DMS79 treated with DMSO at 0.1 percent for 48 hours (cell line): Measurements from ENCODE around the gene ZBTB7B.

Source experiments
- DNase-seq: peaks from one replicate; lab custom pipeline; 2025; lab: John Stamatoyannopoulos, UW

ZBTB7B gene

DNA sequence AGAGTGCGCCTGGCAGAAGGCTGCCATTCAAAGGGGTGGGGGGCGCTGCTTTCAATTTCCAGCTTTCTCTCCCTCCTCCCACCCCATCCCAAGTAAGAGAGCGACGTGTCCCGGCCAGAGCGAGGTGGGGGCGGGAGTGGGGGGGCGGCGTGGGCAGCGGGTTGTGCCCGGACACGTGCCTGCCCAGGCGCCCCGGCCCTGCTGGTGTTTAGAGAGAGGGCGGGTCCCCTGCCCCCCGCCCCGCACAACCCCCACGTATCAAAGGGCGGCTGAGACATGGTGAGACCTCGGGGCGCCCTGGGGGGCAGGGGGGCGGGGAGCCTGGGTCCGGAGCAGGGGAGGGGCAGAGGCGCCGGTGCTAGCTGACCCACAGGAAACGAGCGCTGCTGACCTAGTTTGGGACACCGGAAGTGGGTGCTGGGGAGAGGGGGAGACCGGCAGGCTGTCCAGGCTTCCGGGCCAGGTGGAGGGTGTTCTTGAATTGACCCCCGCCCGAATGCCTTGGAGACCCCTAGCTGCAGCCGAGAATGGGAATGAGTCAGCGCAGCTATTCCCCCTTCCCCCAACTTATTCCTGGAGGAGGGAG lies 1.3 kb downstream of the ZBTB7B start:
- DNase-seq, result peak; percentile 17

DNA sequence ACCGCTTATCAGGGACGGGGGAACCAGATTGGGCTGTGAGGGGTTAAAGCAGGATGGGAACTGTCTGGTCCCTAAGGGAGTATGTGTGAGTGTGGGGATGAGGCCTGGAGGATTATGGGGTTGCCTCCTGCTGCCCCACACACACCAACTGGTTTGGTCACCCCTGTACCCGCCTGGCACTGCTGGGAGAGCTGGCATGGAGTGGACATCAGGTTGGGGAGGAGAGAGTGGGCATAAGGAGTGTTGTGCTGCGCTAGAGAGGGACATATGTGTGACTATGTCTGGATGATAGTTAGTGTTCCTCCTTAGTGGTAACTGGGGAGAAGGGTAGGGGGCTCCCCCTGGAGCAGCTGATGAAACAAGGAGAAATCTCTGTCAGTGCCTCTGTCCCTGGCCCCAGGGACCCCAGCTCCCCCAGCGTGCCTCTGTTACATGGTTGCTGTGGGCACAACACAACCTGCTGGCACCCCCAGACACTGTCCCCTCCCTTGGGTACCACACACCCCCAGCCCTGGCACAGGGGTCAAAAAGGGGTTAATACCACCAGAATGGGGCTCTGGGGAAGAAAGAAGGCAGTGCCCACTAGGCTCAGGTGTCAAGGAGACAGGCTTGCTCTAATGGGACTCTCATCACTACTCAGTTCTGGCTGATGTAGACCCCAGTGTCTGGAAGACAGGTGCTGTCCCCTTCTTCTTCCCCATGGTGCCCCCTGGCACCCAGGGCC lies 1.9 kb downstream of the ZBTB7B start:
- DNase-seq, result no peak

DNA sequence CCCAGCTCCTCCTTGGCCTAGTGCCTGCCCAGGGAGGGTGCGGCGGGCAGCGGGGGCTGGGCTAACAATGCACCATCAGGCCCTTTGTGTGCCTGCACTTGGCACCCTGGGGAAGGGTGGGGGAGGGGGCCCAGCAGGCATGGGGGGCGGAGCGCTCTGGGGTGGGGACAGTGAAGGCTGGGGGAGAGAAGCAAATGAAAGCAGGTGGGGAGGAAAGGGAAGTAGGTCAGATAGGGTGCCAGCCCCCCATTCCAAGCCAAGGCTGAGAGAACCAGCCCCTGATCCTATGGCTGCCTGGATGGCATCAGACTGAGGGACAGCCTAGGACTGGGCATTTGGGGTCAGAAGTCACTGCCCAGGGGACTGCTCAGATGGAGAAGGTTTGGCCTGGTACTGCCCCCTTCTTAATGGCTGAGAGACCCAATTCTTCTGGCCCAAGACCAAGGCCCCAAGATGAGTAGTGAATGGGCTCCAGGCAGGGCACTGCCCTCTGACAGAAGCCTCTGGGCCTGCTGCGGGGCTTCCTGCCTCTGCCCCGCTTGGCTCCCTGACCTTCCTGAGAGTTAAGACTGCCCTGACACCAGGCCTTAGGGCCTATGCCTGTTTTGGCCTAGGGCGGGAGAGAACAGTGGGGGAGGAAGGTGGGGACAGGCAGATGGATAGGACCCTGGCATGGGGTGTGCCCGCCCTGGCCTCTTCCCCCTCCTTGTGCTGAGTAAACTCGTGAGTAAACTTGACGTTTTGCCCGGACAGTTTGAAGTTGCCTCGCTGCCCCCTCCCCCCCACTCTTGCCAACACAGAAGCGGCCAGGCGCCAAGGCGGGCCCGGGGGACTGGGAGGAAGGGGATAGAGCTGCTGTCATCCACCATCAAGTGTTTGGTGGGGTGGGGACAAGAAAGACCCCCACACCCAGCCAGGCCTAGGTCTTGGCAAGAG lies 2.7 kb downstream of the ZBTB7B start:
- DNase-seq, result no peak

DNA sequence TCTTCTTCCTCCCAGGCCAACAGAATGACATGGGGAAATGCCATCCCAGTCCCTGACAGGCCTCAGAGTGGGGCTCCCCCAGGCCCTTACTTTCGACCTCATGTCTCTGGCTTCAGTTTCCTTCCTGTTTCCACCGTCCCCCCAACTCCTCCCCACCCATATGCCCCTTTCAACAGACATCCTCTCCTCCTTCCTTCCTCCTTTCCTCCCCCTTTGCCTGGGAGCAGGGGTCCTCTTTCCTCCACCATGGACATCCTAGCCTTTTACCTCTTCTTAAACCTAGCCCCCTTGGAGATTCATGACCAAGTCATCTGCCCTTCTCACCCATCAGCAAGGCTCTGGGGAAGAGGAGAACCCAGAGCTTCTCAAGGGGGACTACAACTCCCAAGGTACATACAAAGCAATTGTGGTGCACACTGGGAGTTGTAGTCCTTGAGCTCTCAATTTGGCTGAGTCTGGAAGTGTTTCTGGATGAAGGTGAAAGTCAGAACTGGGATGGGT lies 4.0 kb downstream of the ZBTB7B start:
- DNase-seq, result no peak

DNA sequence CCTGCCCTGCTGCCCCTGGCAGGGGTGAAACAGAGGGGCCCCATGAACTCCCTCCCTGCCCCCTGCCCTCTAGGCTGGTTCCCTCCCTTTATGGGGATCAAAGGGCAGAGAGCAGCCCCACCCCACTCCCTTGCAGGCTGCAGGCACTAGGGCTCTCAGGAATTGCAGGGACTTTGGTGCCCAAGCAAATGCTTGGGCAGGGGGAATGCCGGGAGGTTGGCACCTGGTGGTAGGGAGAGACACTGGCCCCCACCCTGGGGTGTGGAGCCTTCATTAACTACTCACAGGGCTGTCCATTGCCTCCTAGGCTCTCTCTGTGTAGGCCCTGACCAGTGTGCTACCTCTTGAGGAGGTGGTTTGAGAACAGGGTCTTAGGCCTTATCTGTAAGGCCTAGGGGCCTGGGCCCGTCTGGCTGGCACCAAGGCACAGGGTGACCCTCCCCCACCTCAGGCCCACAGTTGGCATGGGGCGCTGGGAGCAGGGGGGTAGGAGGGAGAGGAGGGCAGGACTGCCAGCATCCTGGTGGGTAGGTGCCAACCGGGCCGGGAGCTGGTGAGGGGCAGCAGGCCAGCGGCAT lies 4.7 kb downstream of the ZBTB7B start:
- no peak for DNase-seq

DNA sequence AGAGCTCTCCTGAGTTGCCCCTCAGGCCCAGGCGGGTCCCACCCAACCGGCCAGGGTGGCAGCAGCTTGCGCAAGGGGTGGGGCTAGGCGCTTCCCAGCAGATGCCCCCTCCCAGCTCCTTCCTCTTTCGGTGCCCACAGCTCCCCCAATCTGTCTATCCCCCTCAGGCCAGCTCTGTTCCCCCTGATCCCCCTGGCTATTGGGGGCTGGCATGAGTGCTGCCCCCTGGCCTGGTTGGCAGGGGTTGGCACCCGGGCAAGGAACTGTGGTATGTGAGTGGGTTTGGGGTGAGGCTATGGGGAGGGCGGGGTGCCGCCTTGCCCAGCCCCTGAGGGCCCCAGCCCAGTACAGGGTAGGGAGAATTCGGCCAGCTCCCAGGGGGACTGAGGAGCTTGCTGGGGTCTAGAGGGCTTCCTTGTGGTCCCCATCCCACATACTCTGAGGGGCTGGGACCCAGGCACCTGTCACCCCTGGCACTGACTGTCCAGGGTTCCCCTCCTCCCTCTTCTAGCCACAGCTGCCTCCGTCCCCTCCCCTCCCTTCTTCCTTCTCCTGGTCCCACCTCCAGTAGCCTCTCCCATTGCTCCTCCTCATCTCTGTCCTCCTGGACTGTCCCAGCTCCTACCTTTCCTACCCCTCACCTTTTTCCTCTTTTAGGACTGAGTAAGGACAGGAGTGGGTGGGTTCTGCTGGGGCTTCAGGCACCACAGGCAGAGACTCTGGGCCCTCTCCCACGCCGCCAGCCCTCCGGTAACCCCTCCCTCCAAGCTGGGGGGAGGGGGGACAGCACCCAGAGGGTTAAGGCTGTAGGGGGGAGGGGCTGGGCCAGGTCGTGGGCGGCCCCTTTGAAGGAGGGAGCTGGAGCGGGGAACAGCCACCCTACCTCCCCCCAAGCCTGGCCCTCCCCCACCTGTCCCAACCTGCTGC lies 5.7 kb downstream of the ZBTB7B start:
- no peak for DNase-seq

DNA sequence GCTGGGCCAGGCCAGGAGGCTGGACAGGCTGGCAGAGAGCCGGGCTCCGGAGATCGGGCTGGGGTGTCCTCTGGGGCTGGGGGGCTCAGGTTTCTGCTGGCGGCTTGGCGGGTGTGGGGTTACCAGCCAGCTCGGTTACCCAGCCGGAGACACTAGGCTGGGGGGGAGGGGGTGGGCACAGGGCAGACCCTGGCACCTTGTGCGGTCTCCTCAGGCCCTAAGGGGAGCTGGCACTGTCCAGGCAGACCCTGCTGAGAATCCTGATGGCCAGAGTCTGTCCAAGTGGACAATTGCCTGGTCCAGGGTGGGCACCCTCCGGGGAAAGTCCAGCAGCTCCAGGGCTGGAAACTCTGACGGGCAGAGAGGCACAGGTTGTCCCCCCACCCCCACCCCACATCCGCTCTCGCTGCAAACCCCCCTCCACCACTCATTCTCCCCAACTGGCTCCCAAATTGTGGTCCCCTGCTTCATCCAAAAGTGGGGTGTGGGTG lies 6.7 kb downstream of the ZBTB7B start:
- DNase-seq, result no peak

DNA sequence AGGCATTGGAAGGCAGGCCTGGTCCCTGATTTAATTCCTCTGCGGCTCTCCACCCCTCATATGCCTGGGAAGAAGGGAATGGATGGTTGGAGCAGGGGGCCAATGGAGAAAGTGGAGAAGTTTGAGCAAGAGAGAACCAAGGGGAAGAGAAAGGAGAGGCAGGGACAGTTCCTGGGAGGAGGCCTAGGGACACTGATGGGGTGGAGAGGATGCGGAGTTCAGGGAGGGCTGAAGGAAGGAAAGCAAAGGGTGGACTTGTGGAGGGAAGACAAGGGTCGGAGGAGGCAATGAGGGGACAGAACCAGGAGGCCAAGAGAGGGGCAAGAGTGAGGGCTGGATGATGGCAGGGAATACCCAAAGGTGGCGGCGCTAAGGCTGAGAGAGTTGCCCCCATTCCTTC lies 7.1 kb downstream of the ZBTB7B start:
- no peak for DNase-seq

DNA sequence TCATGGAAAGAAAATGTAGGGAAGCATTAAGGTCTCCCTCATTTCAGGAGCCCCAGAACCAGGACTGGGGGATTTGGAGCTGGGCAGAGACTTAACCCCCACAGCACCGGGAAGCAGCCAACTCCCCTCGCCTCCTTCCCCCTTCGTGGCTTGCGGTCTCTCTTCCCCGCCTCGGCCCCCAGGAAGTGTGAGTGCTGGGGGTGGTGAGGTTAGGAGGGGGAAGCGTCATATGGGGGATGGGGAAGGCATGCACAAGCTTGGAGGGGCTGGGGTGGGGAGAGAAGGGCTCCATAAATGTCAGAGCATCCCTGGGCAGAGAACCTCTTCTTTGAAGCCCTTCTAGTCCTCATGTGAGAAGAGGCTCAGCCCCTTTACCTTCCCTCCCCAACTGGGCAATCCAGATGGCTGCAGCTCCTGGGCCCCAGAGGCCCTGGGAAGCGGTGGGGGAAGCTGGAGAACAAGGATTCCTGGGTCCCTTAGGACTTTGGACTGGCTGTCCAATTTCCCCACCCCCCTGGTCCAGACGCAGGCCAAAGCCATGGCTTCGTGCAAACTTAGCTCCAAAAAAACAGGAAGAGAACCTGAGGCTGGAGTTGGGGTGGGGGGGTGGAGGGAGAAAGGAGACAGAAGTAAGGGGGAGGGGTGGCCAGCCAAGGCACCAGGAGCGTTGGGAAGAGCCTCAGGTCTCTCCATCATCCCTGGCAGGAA lies 7.8 kb downstream of the ZBTB7B start:
- DNase-seq, result no peak

DNA sequence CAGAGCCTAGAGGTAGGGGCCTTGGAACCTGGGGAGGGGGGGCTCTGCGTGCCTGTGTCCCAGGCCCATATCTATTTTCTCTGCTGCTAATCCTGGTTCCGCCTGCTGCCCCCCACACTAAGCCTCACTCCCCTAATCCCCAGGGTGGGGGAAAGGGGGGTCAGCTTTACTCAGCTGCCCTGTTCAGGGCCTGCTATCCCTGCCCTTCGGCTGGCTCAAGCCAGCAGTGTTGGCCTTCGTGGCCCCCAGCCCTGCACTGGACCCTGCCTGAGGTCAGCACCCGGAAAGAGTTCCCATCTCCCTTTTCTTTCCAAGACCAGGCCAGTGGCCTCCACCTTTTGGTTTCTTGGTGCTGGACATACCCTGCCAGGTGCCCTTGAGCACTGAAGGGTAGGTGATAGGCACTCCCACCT lies 8.4 kb downstream of the ZBTB7B start:
- DNase-seq, result no peak

DNA sequence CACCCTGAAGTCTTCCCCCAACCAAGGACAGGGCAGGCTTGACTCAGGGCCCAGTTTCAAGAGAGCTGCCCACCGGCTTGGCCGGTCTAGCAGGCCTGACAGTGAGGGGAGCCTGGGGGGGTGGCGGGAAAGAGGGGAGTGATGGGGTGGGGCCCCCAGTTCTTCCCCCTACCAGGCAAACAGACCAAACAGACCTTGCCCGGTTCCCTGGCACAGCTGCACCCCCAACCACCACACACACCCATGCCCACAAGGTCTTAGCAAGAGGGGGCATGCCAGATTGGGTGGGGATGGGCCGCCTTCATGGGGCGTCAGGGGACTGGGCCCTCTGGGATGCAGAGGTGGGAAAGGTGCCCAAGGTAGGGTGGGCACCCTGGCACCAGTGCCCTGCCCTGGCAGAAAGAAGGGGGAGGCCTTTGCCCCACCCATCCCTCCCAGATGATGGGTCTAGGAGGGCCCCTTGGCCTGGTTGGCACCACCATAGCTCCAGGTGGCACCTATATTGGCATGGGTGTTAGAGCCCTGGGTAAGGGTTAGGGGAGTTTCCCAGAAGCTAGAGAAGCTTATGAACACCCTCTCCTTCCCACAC lies 8.9 kb downstream of the ZBTB7B start:
- DNase-seq, result no peak

DNA sequence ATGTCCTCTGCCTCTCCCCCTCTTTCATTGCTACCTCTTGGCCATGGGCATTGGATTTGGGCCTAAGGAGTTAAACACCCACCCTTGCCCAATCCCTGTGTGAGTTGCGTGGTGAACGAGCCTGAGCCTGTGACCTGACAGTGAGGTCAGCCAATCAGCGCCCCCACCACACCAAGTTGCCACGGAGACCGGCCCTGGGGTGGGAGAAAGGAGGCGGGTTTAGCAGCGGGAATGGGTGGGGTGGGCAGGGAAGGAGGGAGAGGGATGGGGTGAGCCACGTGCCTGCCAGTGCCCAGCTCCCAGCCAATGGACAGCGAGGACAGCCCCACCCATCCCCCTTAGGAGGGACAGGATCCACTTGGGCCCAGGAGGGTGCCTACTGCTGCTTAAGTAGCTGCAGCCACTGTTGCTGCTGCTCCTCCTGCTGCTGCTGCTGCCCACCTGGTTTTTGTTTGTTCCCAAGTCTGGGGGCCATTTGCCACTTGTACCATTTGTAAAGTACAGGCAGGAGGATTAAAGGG lies 9.5 kb downstream of the ZBTB7B start:
- DNase-seq, result peak; percentile 57

DNA sequence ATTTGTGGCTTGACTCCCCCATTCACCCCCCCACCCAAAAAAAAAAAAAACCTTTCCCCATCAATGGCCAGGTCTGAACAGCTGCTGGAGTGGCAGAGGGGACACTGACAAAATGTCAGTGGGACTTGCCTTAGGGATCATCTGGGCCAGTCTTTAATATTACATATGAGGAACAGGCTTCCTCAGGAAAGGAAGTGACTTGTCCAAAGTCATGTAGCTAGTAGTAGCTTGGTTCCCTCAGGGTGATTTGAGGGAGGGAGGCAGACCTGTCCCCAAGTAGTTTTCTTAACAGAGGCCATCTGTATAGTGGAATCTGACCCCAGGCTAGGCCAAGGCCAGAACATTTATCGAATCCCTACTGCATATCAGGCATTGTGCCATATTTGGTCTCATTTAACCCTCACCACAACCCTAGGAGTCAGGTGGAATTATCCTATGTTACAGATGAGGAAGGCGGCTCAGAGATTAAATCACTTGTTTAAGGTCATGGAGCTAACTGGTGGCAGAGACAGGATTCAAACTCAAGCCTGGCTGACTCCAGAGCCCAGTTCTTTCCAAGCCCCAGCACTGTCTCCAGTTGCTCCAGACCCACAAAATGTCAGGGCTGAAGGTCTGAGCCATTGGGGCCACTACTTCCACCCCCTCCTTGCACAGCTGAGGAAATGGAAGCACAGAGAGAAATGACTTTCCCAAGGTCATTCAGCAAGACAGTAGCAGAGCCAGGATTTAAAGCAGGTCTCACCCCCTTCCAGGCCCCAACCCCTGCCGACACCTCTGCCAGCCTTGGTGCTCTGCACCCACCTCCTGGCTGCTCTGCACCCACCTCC lies 10.4 kb downstream of the ZBTB7B start:
- no peak for DNase-seq

DNA sequence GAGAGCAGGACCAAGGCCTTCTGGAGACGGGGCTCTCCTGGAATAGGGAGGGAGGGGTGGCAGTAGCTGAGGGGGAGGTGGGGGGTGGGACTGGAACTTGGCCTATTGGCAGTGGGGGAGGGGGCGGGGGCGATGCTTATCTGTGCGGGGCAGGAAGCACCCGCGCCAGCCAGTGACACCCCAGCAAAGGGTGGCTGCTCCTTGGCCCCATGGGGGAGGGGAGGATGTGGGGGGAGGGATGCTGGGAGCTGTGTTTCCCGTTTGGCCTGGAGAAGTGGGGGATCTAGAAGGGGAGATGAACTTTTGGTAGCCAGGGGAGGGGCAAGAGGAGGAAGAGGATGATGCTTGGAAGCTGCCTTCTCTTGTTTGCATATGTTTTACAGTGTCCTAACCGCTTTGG lies 11.0 kb downstream of the ZBTB7B start:
- DNase-seq, result no peak

DNA sequence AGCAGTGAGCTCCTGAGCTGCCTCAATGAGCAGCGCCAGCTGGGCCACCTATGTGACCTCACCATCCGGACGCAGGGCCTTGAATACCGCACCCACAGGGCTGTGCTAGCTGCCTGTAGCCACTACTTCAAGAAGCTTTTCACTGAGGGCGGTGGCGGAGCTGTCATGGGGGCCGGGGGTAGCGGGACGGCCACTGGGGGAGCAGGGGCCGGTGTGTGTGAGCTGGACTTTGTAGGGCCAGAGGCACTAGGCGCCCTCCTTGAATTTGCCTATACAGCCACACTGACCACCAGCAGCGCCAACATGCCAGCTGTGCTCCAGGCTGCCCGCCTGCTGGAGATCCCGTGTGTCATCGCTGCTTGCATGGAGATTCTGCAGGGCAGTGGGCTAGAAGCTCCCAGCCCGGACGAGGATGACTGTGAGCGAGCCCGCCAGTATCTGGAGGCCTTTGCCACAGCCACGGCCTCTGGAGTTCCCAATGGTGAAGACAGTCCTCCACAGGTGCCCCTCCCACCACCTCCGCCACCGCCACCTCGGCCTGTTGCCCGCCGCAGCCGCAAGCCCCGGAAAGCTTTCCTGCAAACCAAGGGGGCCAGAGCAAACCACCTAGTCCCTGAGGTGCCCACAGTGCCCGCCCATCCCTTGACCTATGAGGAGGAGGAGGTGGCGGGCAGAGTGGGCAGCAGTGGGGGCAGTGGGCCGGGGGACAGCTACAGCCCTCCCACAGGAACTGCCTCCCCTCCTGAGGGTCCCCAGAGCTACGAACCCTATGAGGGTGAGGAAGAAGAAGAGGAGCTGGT lies 12.3 kb downstream of the ZBTB7B start:
- DNase-seq, result no peak

DNA sequence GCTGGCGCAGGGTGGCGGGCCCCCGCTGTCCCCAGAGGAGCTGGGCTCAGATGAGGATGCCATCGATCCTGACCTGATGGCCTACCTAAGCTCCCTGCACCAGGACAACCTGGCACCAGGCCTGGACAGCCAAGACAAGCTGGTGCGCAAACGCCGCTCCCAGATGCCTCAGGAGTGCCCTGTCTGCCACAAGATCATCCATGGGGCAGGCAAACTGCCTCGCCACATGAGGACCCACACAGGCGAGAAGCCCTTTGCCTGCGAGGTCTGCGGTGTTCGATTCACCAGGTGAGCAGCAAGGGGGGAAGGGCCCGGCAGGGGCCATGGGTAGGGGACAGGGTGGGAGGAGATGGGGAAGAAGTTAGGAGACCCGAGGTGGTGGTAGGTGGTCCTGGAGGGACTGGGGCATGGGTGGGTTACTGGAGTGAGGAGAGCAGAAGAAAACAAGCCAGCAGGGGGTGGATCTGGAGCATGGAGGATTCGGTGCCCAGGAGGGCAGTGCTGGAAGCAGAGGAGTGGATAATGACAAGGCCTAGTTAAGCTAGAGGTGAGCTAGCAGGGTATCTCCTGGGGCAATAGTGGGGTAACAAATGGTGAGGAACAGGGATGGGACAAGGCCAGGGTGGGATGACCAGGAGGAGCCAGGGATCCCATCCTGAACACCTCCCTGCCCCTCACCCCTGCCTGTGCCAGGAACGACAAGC lies 13.1 kb downstream of the ZBTB7B start:
- no peak for DNase-seq

DNA sequence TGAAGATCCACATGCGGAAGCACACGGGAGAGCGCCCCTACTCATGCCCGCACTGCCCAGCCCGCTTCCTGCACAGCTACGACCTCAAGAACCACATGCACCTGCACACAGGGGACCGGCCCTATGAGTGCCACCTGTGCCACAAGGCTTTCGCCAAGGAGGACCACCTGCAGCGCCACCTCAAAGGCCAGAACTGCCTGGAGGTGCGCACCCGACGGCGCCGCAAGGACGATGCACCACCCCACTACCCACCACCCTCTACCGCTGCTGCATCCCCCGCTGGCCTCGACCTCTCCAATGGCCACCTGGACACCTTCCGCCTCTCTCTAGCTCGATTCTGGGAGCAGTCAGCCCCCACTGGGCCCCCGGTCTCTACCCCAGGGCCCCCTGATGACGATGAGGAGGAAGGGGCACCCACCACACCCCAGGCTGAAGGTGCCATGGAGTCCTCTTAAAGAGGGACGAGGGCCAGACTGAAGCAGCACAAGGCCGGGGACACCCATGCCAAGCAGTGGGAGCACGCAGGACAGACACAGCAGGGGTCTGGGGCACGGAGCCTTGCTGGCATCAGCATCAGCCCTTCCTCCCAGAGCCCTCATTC lies 13.7 kb downstream of the ZBTB7B start:
- DNase-seq, result no peak
